Lower lobe of right lung (tissue), 2 donors: ENCODE data around the gene ELP6. TPM values are rescaled to one million over a fixed set of nuclear protein-coding genes. Genes with fewer than 3 reads are reported as not detected.
"Not testable (repeated sequence)": the region's sequence is repeated elsewhere in the genome, so short reads cannot be mapped to it uniquely, and the experiment has no call there.

Experiments used
- ATAC-seq, 2 donors: fragments of 200-7000 bp; cut with Tn5 transposase; one replicate each; pipeline ENCODE4 v1.9.1; 2020 to 2022; ENCODE audit warnings: mild to moderate bottlenecking in 2 of 2, moderate library complexity in 2 of 2
- DNase-seq: peaks from one replicate; pipeline ENCODE4 v3.0.0-alpha.2; 2020
- H3K27ac ChIP-seq: fragments of 200-600 bp; one replicate; pipeline ENCODE4 v1.8.0; 2022
- H3K27me3 ChIP-seq: fragments of 200-600 bp; one replicate; pipeline ENCODE4 v1.8.0; 2022; ENCODE audit warnings: low read depth
- H3K36me3 ChIP-seq: fragments of 200-600 bp; one replicate; pipeline ENCODE4 v1.8.0; 2022; ENCODE audit warnings: mild to moderate bottlenecking
- H3K4me1 ChIP-seq: fragments of 200-600 bp; one replicate; pipeline ENCODE4 v1.8.0; 2022
- H3K4me3 ChIP-seq: fragments of 200-600 bp; one replicate; pipeline ENCODE4 v1.8.0; 2022; ENCODE audit warnings: mild to moderate bottlenecking
- H3K9me3 ChIP-seq: fragments of 200-600 bp; one replicate; pipeline ENCODE4 v1.8.0; 2022
- intact Hi-C: fragments of 100-400 bp; cut with DNase I; formaldehyde crosslinking; loops from one replicate; pipeline ENCODE4 v1.11.0; 2022
- total RNA-seq: library from RNA; stranded (reverse); fragmentation: NEBNext Ultra II Directional; extraction: Animal tissue kit (Norgen Biotek cat#: 25700); gene quantifications from one replicate; pipeline ENCODE4 v1.2.1, GENCODE V29; 2021
- TF ChIP-seq, protein P1 (sequence below): fragments of 200-600 bp; IDR thresholded peaks from one replicate; pipeline ENCODE4 v1.8.0; 2022; ENCODE audit warnings: antibody characterized with exemption, mild to moderate bottlenecking
- donor health status: DM: no; HTN: yes; CAD: no; lungs with severe emphysema.

Gene ELP6
- total RNA-seq, 1 donor from 2014 or later = 18.8 TPM

DNA sequence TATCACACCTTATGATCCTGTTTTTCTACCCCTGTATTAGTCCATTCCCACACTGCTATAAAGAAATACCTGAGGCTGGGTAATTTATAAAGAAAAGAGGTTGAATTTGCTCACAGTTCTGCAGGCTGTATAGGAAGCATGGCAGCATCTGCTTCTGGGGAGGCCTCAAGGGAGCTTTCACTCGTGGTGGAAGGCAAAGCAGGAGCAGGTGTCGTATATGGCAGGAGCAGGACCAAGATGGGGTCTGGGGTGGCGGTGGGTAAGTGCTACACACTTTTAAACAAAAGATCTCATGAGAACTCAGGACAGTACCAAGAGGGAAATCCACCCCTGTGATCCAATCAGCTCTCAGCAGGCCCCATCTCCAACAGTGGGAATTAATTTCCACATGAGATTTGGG, 22.3 kb downstream of the ELP6 start:
- intact Hi-C loops = no loop called here
- TF ChIP-seq, protein P1, sequence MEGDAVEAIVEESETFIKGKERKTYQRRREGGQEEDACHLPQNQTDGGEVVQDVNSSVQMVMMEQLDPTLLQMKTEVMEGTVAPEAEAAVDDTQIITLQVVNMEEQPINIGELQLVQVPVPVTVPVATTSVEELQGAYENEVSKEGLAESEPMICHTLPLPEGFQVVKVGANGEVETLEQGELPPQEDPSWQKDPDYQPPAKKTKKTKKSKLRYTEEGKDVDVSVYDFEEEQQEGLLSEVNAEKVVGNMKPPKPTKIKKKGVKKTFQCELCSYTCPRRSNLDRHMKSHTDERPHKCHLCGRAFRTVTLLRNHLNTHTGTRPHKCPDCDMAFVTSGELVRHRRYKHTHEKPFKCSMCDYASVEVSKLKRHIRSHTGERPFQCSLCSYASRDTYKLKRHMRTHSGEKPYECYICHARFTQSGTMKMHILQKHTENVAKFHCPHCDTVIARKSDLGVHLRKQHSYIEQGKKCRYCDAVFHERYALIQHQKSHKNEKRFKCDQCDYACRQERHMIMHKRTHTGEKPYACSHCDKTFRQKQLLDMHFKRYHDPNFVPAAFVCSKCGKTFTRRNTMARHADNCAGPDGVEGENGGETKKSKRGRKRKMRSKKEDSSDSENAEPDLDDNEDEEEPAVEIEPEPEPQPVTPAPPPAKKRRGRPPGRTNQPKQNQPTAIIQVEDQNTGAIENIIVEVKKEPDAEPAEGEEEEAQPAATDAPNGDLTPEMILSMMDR = no peak
- Histone ChIP-seq H3K27me3 (no peaks in the 10 kb centered on the region), H3K4me1 (no peaks in the 10 kb centered on the region), H3K36me3 (peaks cover 30% of the 10 kb centered on the region), H3K9me3 (no peaks in the 10 kb centered on the region), H3K4me3 (no peak overlapping the region), H3K27ac (no peak overlapping the region)
- DNase-seq (no peak), ATAC-seq (no peak)

GRCh38 chr3:47487265-47487664, 26.2 kb downstream of the ELP6 start:
- ATAC-seq (no peak), DNase-seq (no peak)
- Histone ChIP-seq H3K4me3 (no peak overlapping the region), H3K27ac (no peak overlapping the region), H3K27me3 (no peaks in the 10 kb centered on the region), H3K36me3 (peaks cover 8% of the 10 kb centered on the region), H3K9me3 (no peaks in the 10 kb centered on the region), H3K4me1 (no peaks in the 10 kb centered on the region)
- TF ChIP-seq, protein P1 = no peak
- intact Hi-C loops = no loop called here

GRCh38 chr3:47485812-47486211, 27.7 kb downstream of the ELP6 start:
- H3K36me3 ChIP-seq = peaks cover 8% of the 10 kb centered on the region
- TF ChIP-seq, protein P1 = no peak
- no peaks in the 10 kb centered on the region for H3K27me3 ChIP-seq
- DNase-seq (no peak), ATAC-seq (no peak)
- H3K9me3 ChIP-seq = no peaks in the 10 kb centered on the region
- no peak overlapping the region for H3K27ac ChIP-seq
- intact Hi-C loops = no loop called here
- H3K4me1 ChIP-seq = no peaks in the 10 kb centered on the region
- no peak overlapping the region for H3K4me3 ChIP-seq

GRCh38 chr3:47482366-47482765, 31.1 kb downstream of the ELP6 start:
- H3K4me3 ChIP-seq = no peak overlapping the region
- ATAC-seq (no peak), DNase-seq (no peak)
- intact Hi-C loops = no loop called here
- TF ChIP-seq, protein P1 = no peak
- no peaks in the 10 kb centered on the region for H3K27me3 ChIP-seq
- no peaks in the 10 kb centered on the region for H3K9me3 ChIP-seq
- no peak overlapping the region for H3K27ac ChIP-seq
- H3K4me1 ChIP-seq = no peaks in the 10 kb centered on the region
- peaks cover 5% of the 10 kb centered on the region for H3K36me3 ChIP-seq

DNA sequence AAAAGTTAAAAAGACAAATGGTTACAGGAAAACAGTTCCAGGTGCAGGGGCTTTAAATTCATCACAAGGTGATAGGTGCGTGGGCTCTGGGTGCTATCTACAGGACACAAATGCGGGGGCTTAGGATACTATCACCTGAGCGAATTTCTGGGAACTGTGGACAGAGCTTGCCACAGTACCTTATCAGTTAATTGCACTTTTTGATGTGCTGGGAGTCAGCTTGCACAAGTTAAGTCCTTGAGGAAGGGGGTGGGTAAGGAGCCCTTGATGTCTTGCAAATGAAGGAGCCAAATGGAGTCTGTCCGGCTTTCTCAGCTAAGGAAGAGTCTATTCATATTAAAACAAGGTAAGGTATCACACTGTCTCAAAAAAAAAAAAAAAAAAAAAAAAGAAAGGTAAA, 31.7 kb downstream of the ELP6 start:
- ATAC-seq, H3K36me3 ChIP-seq, H3K27me3 ChIP-seq, H3K4me1 ChIP-seq, H3K4me3 ChIP-seq, H3K27ac ChIP-seq, H3K9me3 ChIP-seq, DNase-seq, intact Hi-C loops: not testable (repeated sequence)

DNA sequence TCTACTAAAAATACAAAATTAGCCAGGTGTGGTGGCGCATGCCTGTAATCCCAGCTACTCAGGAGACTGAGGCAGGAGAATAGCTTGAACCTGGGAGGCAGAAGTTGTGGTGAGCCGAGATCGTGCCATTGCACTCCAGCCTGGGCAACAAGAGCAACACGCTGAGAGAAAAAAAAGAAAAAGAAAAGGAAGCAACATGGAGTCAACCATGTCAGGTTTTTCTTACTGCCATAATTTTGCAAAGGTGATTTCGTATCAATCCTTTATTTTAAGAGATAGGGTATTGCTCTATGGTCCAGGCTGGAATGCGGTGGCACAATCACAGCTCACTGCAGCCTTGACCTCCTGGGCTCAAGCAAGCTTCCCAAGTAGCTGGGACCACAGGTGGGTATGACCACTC, 33.2 kb downstream of the ELP6 start:
- H3K36me3 ChIP-seq, H3K9me3 ChIP-seq, H3K4me3 ChIP-seq, DNase-seq, ATAC-seq, H3K27ac ChIP-seq, intact Hi-C loops, H3K27me3 ChIP-seq: not testable (repeated sequence)
- H3K4me1 ChIP-seq = peaks cover 11% of the 10 kb centered on the region

DNA sequence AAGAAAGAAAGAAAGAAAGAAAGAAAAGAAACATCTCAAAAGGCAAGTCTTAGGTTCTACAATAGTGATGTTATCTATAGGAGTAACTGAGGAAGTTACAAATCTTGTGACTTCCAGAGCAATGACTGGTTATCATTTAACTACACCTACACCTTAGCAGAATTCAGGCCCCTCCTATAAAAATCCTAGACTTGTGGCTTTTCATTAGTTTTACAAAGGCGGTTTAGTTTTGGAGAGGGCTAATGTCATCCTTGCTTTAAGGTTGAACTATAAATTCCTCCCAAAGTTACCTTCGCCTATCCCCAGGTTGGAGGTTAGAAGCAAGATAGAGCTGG, 33.7 kb downstream of the ELP6 start:
- Histone ChIP-seq H3K27me3 (no peaks in the 10 kb centered on the region), H3K4me3 (no peak overlapping the region), H3K27ac (no peak overlapping the region), H3K36me3 (no peaks in the 10 kb centered on the region), H3K9me3 (no peaks in the 10 kb centered on the region), H3K4me1 (peaks cover 14% of the 10 kb centered on the region)
- DNase-seq (no peak), ATAC-seq (no peak)
- intact Hi-C loops = no loop called here
- TF ChIP-seq, protein P1 = no peak
